Measurements from ENCODE around the gene RSBN1.
"Not testable (repeated sequence)": the region's sequence is repeated elsewhere in the genome, so short reads cannot be mapped to it uniquely, and the experiment has no call there.

RSBN1 gene

GRCh38 chr1:113811888-113812660 lies at the start of gene RSBN1:
Gene RSBN1 (minus strand): TSS chr1:113812476. CDS start chr1:113812412, 64 bp downstream.
- DNase-seq, result peak; percentile 97

- DNase-seq, result no peak
Measured at GRCh38 chr1:113861641-113862040, 49.4 kb upstream of the RSBN1 start.

GRCh38 chr1:113860891-113861290 lies 48.6 kb upstream of the RSBN1 start:
- DNase-seq, result no peak

GRCh38 chr1:113859478-113860175 lies 47.4 kb upstream of the RSBN1 start:
- no peak for DNase-seq

GRCh38 chr1:113858982-113859381 lies 46.7 kb upstream of the RSBN1 start:
- DNase-seq, result no peak

GRCh38 chr1:113858418-113858817 lies 46.1 kb upstream of the RSBN1 start:
- DNase-seq, result no peak

GRCh38 chr1:113857776-113858175 lies 45.5 kb upstream of the RSBN1 start:
- DNase-seq, result no peak

GRCh38 chr1:113856401-113856790 lies 44.1 kb upstream of the RSBN1 start:
- DNase-seq, result no peak

- no peak for DNase-seq
Measured at GRCh38 chr1:113855630-113856400, 43.5 kb upstream of the RSBN1 start.

- no peak for DNase-seq
Measured at GRCh38 chr1:113854234-113854633, 42.0 kb upstream of the RSBN1 start.

GRCh38 chr1:113852694-113853093 lies 40.4 kb upstream of the RSBN1 start:
- DNase-seq, result not testable (repeated sequence)

- DNase-seq, result no peak
Measured at GRCh38 chr1:113850127-113850796, 38.0 kb upstream of the RSBN1 start.

GRCh38 chr1:113849072-113849471 lies 36.8 kb upstream of the RSBN1 start:
- no peak for DNase-seq

- DNase-seq, result no peak
Measured at GRCh38 chr1:113846391-113847035, 34.2 kb upstream of the RSBN1 start.

GRCh38 chr1:113836534-113836933 lies 24.3 kb upstream of the RSBN1 start:
- DNase-seq, result no peak

- DNase-seq, result no peak
Measured at GRCh38 chr1:113835686-113836290, 23.5 kb upstream of the RSBN1 start.

GRCh38 chr1:113834716-113835115 lies 22.4 kb upstream of the RSBN1 start:
- DNase-seq, result no peak

GRCh38 chr1:113830039-113830438 lies 17.8 kb upstream of the RSBN1 start:
- DNase-seq, result no peak

- no peak for DNase-seq
Measured at GRCh38 chr1:113821916-113822315, 9.6 kb upstream of the RSBN1 start.

GRCh38 chr1:113818578-113818977 lies 6.3 kb upstream of the RSBN1 start:
- no peak for DNase-seq

- DNase-seq, result no peak
Measured at GRCh38 chr1:113813218-113813617, 942 bp upstream of the RSBN1 start.

GRCh38 chr1:113812661-113813135 lies 422 bp upstream of the RSBN1 start:
- DNase-seq, result no peak
